ENCODE measurements around the gene PGAM5. TPM values are rescaled to one million over a fixed set of nuclear protein-coding genes. Genes with fewer than 3 reads are reported as not detected.
A peak's percentile ranks its signal among the peaks of the same experiment; 100 is the strongest.

The PGAM5 gene
- polyA plus RNA-seq, 3 donors: 7.0 to 10.3 (median 9.6) TPM

- intact Hi-C loops (cut with micrococcal nuclease): loop anchor here in 1 of 2 donors (5.0 to 10.0 kb wide), 2 partner anchors 51 to 114 kb away; partner anchors contain the start of genes ANKLE2 and GOLGA3
- peak overlapping the region in 3 of 7 donors; percentile 25 to 88 (median 30) for H3K27ac Mint-ChIP-seq
- Histone ChIP-seq H3K4me3 (replicated peaks in 1 of 3; ENCODE audit: low read depth in 2 of 3, low read length in 3 of 3) (peak overlapping the region; percentile 56 to 97 (median 62)), H3K36me3 (replicated peaks in 1 of 2; ENCODE audit: control insufficient read depth in 1 of 2, insufficient read depth in 2 of 2, low read length in 2 of 2) (peaks cover 9 to 16% of the 10 kb centered on the region in 2 donors), H3K4me2 (replicated peaks; ENCODE audit: extremely low read depth, low read length, poor library complexity, severe bottlenecking) (peak overlapping the region; percentile 94), H2AFZ (ENCODE audit: insufficient read depth, low read depth, low read length, poor library complexity, severe bottlenecking) (peak overlapping the region; percentile 83), H4K20me1 (ENCODE audit: insufficient read depth, low read length) (peaks cover 8% of the 10 kb centered on the region), H3K79me2 (ENCODE audit: insufficient read depth, low read length) (peaks cover 43% of the 10 kb centered on the region), H3K27me3 (ENCODE audit: control insufficient read depth in 2 of 2, insufficient read depth in 2 of 2, low read length in 2 of 2) (no peaks in the 10 kb centered on the region), H3K9ac (ENCODE audit: insufficient read depth, low read length, poor library complexity, severe bottlenecking) (peak overlapping the region; percentile 78), H3K27ac (ENCODE audit: low read depth in 1 of 2, low read length in 2 of 2) (peak overlapping the region in 1 of 2 donors; percentile 36), H3K4me1 (ENCODE audit: control insufficient read depth in 1 of 2, insufficient read depth in 2 of 2, low read length in 2 of 2) (peaks cover 16 to 20% of the 10 kb centered on the region in 2 donors), H3K9me3 (replicated peaks in 1 of 2; ENCODE audit: control insufficient read depth in 1 of 2, insufficient read depth in 1 of 2, low read length in 2 of 2) (no peaks in the 10 kb centered on the region)
- H3K4me1 Mint-ChIP-seq: peaks cover 15% of the 10 kb centered on the region
- H3K4me3 Mint-ChIP-seq: peak overlapping the region; percentile 78 to 85
- H3K27me3 Mint-ChIP-seq (ENCODE audit: low read depth in 3 of 3): peaks cover 0 to 2% (median 2%) of the 10 kb centered on the region in 3 donors
- peaks cover 11 to 29% of the 10 kb centered on the region in 2 donors for H3K36me3 Mint-ChIP-seq
- no peak for TF ChIP-seq CTCF (IDR thresholded peaks at IDR 0.05)
- peak in 1 of 3 donors; percentile 4 for DNase-seq
- 2% methylated on average over 50 of the region's 59 CpGs for WGBS (ENCODE audit: insufficient coverage)
- peaks cover 0 to 2% (median 0%) of the 10 kb centered on the region in 7 donors for H3K9me3 Mint-ChIP-seq
Observed at GRCh38 chr12:132711080-132711843, 620 bp downstream of the PGAM5 start.

GRCh38 chr12:132713123-132713522 lies 2.5 kb downstream of the PGAM5 start:
- H3K79me2 ChIP-seq (ENCODE audit: insufficient read depth, low read length): peaks cover 43% of the 10 kb centered on the region
- H3K9me3 Mint-ChIP-seq: peaks cover 0 to 4% (median 0%) of the 10 kb centered on the region in 7 donors
- H3K27me3 Mint-ChIP-seq (ENCODE audit: low read depth in 3 of 3): peaks cover 0 to 2% (median 2%) of the 10 kb centered on the region in 3 donors
- 68% methylated on average over 2 of the region's 2 CpGs for WGBS (ENCODE audit: insufficient coverage)
- no peaks in the 10 kb centered on the region for H3K9me3 ChIP-seq (replicated peaks in 1 of 2; ENCODE audit: control insufficient read depth in 1 of 2, insufficient read depth in 1 of 2, low read length in 2 of 2)
- H3K4me1 Mint-ChIP-seq: peaks cover 15% of the 10 kb centered on the region
- intact Hi-C loops (cut with micrococcal nuclease): loop anchor here in 1 of 2 donors (5.0 to 10.0 kb wide), 2 partner anchors 49 to 112 kb away; partner anchors contain the start of genes ANKLE2 and GOLGA3
- peaks cover 8% of the 10 kb centered on the region for H4K20me1 ChIP-seq (ENCODE audit: insufficient read depth, low read length)
- no peak overlapping the region for H3K4me3 Mint-ChIP-seq
- H3K4me3 ChIP-seq (replicated peaks in 1 of 3; ENCODE audit: low read depth in 2 of 3, low read length in 3 of 3): no peak overlapping the region
- H2AFZ ChIP-seq (ENCODE audit: insufficient read depth, low read depth, low read length, poor library complexity, severe bottlenecking): no peak overlapping the region
- peaks cover 16 to 20% of the 10 kb centered on the region in 2 donors for H3K4me1 ChIP-seq (ENCODE audit: control insufficient read depth in 1 of 2, insufficient read depth in 2 of 2, low read length in 2 of 2)
- H3K36me3 Mint-ChIP-seq: peaks cover 25 to 48% of the 10 kb centered on the region in 2 donors
- no peak overlapping the region for H3K9ac ChIP-seq (ENCODE audit: insufficient read depth, low read length, poor library complexity, severe bottlenecking)
- H3K36me3 ChIP-seq (replicated peaks in 1 of 2; ENCODE audit: control insufficient read depth in 1 of 2, insufficient read depth in 2 of 2, low read length in 2 of 2): peaks cover 24 to 34% of the 10 kb centered on the region in 2 donors
- no peaks in the 10 kb centered on the region for H3K27me3 ChIP-seq (ENCODE audit: control insufficient read depth in 2 of 2, insufficient read depth in 2 of 2, low read length in 2 of 2)
- no peak for DNase-seq
- no peak overlapping the region for H3K27ac Mint-ChIP-seq
- no peak overlapping the region for H3K27ac ChIP-seq (ENCODE audit: low read depth in 1 of 2, low read length in 2 of 2)
- no peak overlapping the region for H3K4me2 ChIP-seq (replicated peaks; ENCODE audit: extremely low read depth, low read length, poor library complexity, severe bottlenecking)
- no peak for TF ChIP-seq CTCF (IDR thresholded peaks at IDR 0.05)

Data from CD14-positive monocyte (primary cell).